Common myeloid progenitor, CD34-positive (primary cell): ENCODE measurements around the gene TPST2.
A peak's percentile ranks its signal among the peaks of the same experiment; 100 is the strongest.

Experiments
- CTCF ChIA-PET: fragments of 350-600 bp; sonication (Branson Sonifier 250); formaldehyde crosslinking; loops from one replicate; lab custom pipeline; 2021; ENCODE audit warnings: antibody characterized with exemption; lab: Charles Lee
- POLR2A ChIA-PET: fragments of 350-600 bp; sonication (Branson Sonifier 250); formaldehyde crosslinking; loops from one replicate; lab custom pipeline; 2021; ENCODE audit warnings: antibody characterized with exemption; lab: Charles Lee
- DNase-seq, 3 donors: peaks; one replicate each; pipeline versions ENCODE4 v3.0.0 to v3.0.0-alpha.2; 2013
- H3K27ac ChIP-seq, 2 experiments: 1 replicate in 1 of 2; 2 replicates in 1 of 2; pipeline ENCODE4 v1.7.0; 2013; ENCODE audit warnings: inconsistent platforms in 2 of 2, low read length in 2 of 2, mild to moderate bottlenecking in 2 of 2, low read depth in 1 of 2, moderate library complexity in 1 of 2; ENCODE audit not compliant: severe bottlenecking in 2 of 2, insufficient read depth in 1 of 2, poor library complexity in 1 of 2
- H3K27me3 ChIP-seq, 5 experiments: replicated peaks in 2 of 5; 1 replicate in 3 of 5; 2 replicates in 2 of 5; pipeline versions ENCODE4 v1.6.1 to v1.7.0; 2013; ENCODE audit warnings: low read length in 4 of 5, mild to moderate bottlenecking in 2 of 5, moderate library complexity in 2 of 5, inconsistent platforms in 1 of 5; ENCODE audit not compliant: insufficient read depth in 5 of 5, control insufficient read depth in 4 of 5
- H3K36me3 ChIP-seq, 4 experiments: 1 replicate in 2 of 4; 2 replicates in 2 of 4; pipeline versions ENCODE4 v1.6.1 to v1.7.0; 2013; ENCODE audit warnings: low read length in 3 of 4, control low read depth in 1 of 4, mild to moderate bottlenecking in 1 of 4; ENCODE audit not compliant: control insufficient read depth in 4 of 4, insufficient read depth in 4 of 4
- H3K4me1 ChIP-seq, 4 experiments: 1 replicate in 3 of 4; 2 replicates in 1 of 4; pipeline versions ENCODE4 v1.6.1 to v1.7.1; 2013; ENCODE audit warnings: low read length in 3 of 4, mild to moderate bottlenecking in 3 of 4, control low read depth in 1 of 4, inconsistent platforms in 1 of 4, moderate library complexity in 1 of 4; ENCODE audit not compliant: control insufficient read depth in 4 of 4, insufficient read depth in 4 of 4; ENCODE audit errors: control extremely low read depth in 1 of 4
- H3K4me3 ChIP-seq, 7 experiments: 1 replicate in 4 of 7; 2 replicates in 3 of 7; pipeline versions ENCODE4 v1.5.1 to v1.7.0; 2013; ENCODE audit warnings: mild to moderate bottlenecking in 7 of 7, low read length in 6 of 7, moderate library complexity in 6 of 7, inconsistent platforms in 2 of 7, low read depth in 2 of 7, control low read depth in 1 of 7; ENCODE audit not compliant: insufficient read depth in 4 of 7, control insufficient read depth in 1 of 7; ENCODE audit errors: extremely low read depth in 1 of 7
- H3K9me3 ChIP-seq, 5 experiments: 1 replicate in 4 of 5; 2 replicates in 1 of 5; pipeline versions ENCODE4 v1.6.1 to v1.7.1; 2013; ENCODE audit warnings: low read length in 4 of 5, mild to moderate bottlenecking in 2 of 5, inconsistent platforms in 1 of 5, low read depth in 1 of 5, moderate library complexity in 1 of 5; ENCODE audit not compliant: control insufficient read depth in 4 of 5, insufficient read depth in 2 of 5; ENCODE audit errors: control extremely low read depth in 1 of 5
- whole genome bisulfite sequencing: methylation state at CpG from one replicate; pipeline ENCODE4 v1.1.5; 2013; ENCODE audit not compliant: insufficient coverage; 5-methylcytosine and 5-hydroxymethylcytosine counted together

The TPST2 gene

GRCh38 chr22:26547426-26547825 is 42.5 kb downstream of the TPST2 start:
- peaks cover 3 to 33% (median 20%) of the 10 kb centered on the region in 4 experiments for H3K4me1 ChIP-seq
- peak in 2 of 3 donors; percentile 48 to 70 for DNase-seq
- H3K27me3 ChIP-seq, result no peaks in the 10 kb centered on the region
- no peak overlapping the region for H3K4me3 ChIP-seq
- ChIA-PET CTCF (no interaction called here), POLR2A (no interaction called here)
- whole genome bisulfite sequencing, result 60% methylated on average over 1 of the region's 7 CpGs
- H3K9me3 ChIP-seq, result no peaks in the 10 kb centered on the region
- peaks cover 0 to 11% (median 8%) of the 10 kb centered on the region in 4 experiments for H3K36me3 ChIP-seq
- no peak overlapping the region for H3K27ac ChIP-seq

- ChIA-PET CTCF (interaction anchor here (1.0 to 1.5 kb wide), 3 partner anchors 12 to 45 kb away, joined by 3 to 4 read pairs (median 3); no protein-coding TSS in a partner anchor), POLR2A (interaction anchor here (0.8 kb wide), 2 partner anchors 27 to 43 kb away, joined by 3 read pairs; no protein-coding TSS in a partner anchor)
- peaks cover 3 to 36% (median 21%) of the 10 kb centered on the region in 4 experiments for H3K4me1 ChIP-seq
- H3K4me3 ChIP-seq, result no peak overlapping the region
- H3K27ac ChIP-seq, result no peak overlapping the region
- peaks cover 0 to 17% (median 11%) of the 10 kb centered on the region in 4 experiments for H3K36me3 ChIP-seq
- H3K9me3 ChIP-seq, result no peaks in the 10 kb centered on the region
- DNase-seq, result no peak
- WGBS, result 90% methylated on average over 5 of the region's 5 CpGs
- no peaks in the 10 kb centered on the region for H3K27me3 ChIP-seq
Observed at GRCh38 chr22:26546282-26546681, 43.6 kb downstream of the TPST2 start.

GRCh38 chr22:26545827-26546226 is 44.1 kb downstream of the TPST2 start:
- no peak overlapping the region for H3K4me3 ChIP-seq
- no peaks in the 10 kb centered on the region for H3K9me3 ChIP-seq
- no peak for DNase-seq
- H3K27me3 ChIP-seq, result no peaks in the 10 kb centered on the region
- 88% methylated on average over 4 of the region's 5 CpGs for WGBS
- ChIA-PET POLR2A (no interaction called here), CTCF (interaction anchor here (1.0 to 1.5 kb wide), 4 partner anchors 8 to 44 kb away, joined by 3 to 4 read pairs (median 3); no protein-coding TSS in a partner anchor)
- no peak overlapping the region for H3K27ac ChIP-seq
- peaks cover 0 to 21% (median 16%) of the 10 kb centered on the region in 4 experiments for H3K36me3 ChIP-seq
- H3K4me1 ChIP-seq, result peaks cover 3 to 36% (median 20%) of the 10 kb centered on the region in 4 experiments

- no peak for DNase-seq
- H3K27ac ChIP-seq, result no peak overlapping the region
- no peak overlapping the region for H3K4me3 ChIP-seq
- ChIA-PET CTCF (interaction anchor here (0.6 to 1.5 kb wide), 4 partner anchors 8 to 19 kb away, joined by 3 to 4 read pairs (median 3); no protein-coding TSS in a partner anchor), POLR2A (no interaction called here)
- 100% methylated on average over 2 of the region's 2 CpGs for WGBS
- no peaks in the 10 kb centered on the region for H3K9me3 ChIP-seq
- peaks cover 3 to 36% (median 20%) of the 10 kb centered on the region in 4 experiments for H3K4me1 ChIP-seq
- H3K36me3 ChIP-seq, result peaks cover 0 to 26% (median 19%) of the 10 kb centered on the region in 4 experiments
- no peaks in the 10 kb centered on the region for H3K27me3 ChIP-seq
Observed at GRCh38 chr22:26545385-26545784, 44.5 kb downstream of the TPST2 start.

- H3K36me3 ChIP-seq, result peaks cover 7 to 34% (median 27%) of the 10 kb centered on the region in 4 experiments
- POLR2A ChIA-PET, result no interaction called here
Observed at GRCh38 chr22:26544489-26544888, 45.4 kb downstream of the TPST2 start.

GRCh38 chr22:26542831-26543230 is 47.1 kb downstream of the TPST2 start:
- Histone ChIP-seq H3K27ac (no peak overlapping the region), H3K36me3 (peaks cover 7 to 46% (median 35%) of the 10 kb centered on the region in 4 experiments), H3K4me3 (no peak overlapping the region), H3K9me3 (no peaks in the 10 kb centered on the region), H3K4me1 (peaks cover 3 to 36% (median 20%) of the 10 kb centered on the region in 4 experiments), H3K27me3 (no peaks in the 10 kb centered on the region)
- DNase-seq, result peak in 2 of 3 donors; percentile 72 to 75
- whole genome bisulfite sequencing, result 38% methylated on average over 3 of the region's 3 CpGs
- POLR2A ChIA-PET, result interaction anchor here (0.8 kb wide), 1 partner anchor 30 kb away, joined by 3 read pairs; no protein-coding TSS in a partner anchor
- CTCF ChIA-PET, result interaction anchor here (1.2 to 1.6 kb wide), 4 partner anchors 30 to 40 kb away, joined by 3 to 5 read pairs (median 4); no protein-coding TSS in a partner anchor

More at GRCh38 chr22:26544489-26544888, 45.4 kb downstream of the TPST2 start:
- no peaks in the 10 kb centered on the region for H3K27me3 ChIP-seq
- 100% methylated on average over 1 of the region's 1 CpG for WGBS
- peaks cover 3 to 36% (median 20%) of the 10 kb centered on the region in 4 experiments for H3K4me1 ChIP-seq
- H3K27ac ChIP-seq, result no peak overlapping the region
- H3K9me3 ChIP-seq, result no peaks in the 10 kb centered on the region
- CTCF ChIA-PET, result interaction anchor here (1.0 to 1.6 kb wide), 2 partner anchors 39 to 43 kb away, joined by 3 to 4 read pairs; no protein-coding TSS in a partner anchor
- no peak overlapping the region for H3K4me3 ChIP-seq
- no peak for DNase-seq
